Sigmoid colon (tissue), 7 donors: ENCODE data around the gene PREX1. TPM values are rescaled to one million over a fixed set of nuclear protein-coding genes. Genes with fewer than 3 reads are reported as not detected.

Source experiments
- DNase-seq: peaks from one replicate; pipeline ENCODE4 v3.0.0-alpha.2; 2019
- H3K27ac ChIP-seq, 4 donors: fragments of 200-600 bp; sonication (generic); one replicate each; pipeline ENCODE4 v1.5.1; 2016 to 2019; ENCODE audit warnings: mild to moderate bottlenecking in 1 of 4
- H3K27me3 ChIP-seq, 3 donors: fragments of 200-600 bp; sonication (generic); one replicate each; pipeline ENCODE4 v1.5.1; 2019; ENCODE audit warnings: mild to moderate bottlenecking in 1 of 3
- H3K36me3 ChIP-seq, 4 donors: fragments of 200-600 bp; sonication (generic); one replicate each; pipeline ENCODE4 v1.5.1; 2016 to 2019
- H3K4me1 ChIP-seq, 4 donors: fragments of 200-600 bp; sonication (generic); one replicate each; pipeline ENCODE4 v1.5.1; 2017 to 2019
- H3K4me3 ChIP-seq, 4 donors: fragments of 200-600 bp; sonication (generic); one replicate each; pipeline ENCODE4 v1.5.1; 2017 to 2019; ENCODE audit warnings: mild to moderate bottlenecking in 2 of 4, moderate library complexity in 1 of 4
- H3K9me3 ChIP-seq, 4 donors: fragments of 200-600 bp in 3 of 4; sonication (generic) in 3 of 4; one replicate each; pipeline versions ENCODE4 v1.5.1 to v1.6.1; 2013 to 2019
- CTCF ChIP-seq, 4 experiments: fragments of 450-650 bp in 3 of 4; fragments of 200-600 bp in 1 of 4; IDR thresholded peaks; one replicate each; pipeline ENCODE4 v1.5.1; 2016 to 2019; ENCODE audit warnings: antibody characterized with exemption in 4 of 4, mild to moderate bottlenecking in 3 of 4, moderate library complexity in 2 of 4
- EP300 ChIP-seq, 4 donors: sonication (generic); formaldehyde crosslinking; IDR thresholded peaks; one replicate each; pipeline ENCODE4 v1.6.1; 2017; ENCODE audit warnings: antibody characterized with exemption in 4 of 4
- POLR2A ChIP-seq, 2 donors: fragments of 450-650 bp; IDR thresholded peaks; one replicate each; pipeline ENCODE4 v1.6.1; 2016; ENCODE audit warnings: antibody characterized with exemption in 2 of 2, mild to moderate bottlenecking in 2 of 2, moderate library complexity in 2 of 2
- POLR2AphosphoS5 ChIP-seq, 4 donors: sonication (generic); formaldehyde crosslinking; IDR thresholded peaks; one replicate each; pipeline ENCODE4 v1.6.1; 2017; ENCODE audit warnings: antibody characterized with exemption in 4 of 4
- WGBS, 2 donors: extraction: QIAGEN DNeasy Blood & Tissue Kit; methylation state at CpG; one replicate each; pipeline ENCODE4 v1.1.7; 2013; 5-methylcytosine and 5-hydroxymethylcytosine counted together
- intact Hi-C: fragments of 100-400 bp; cut with DNase I; formaldehyde crosslinking; loops from one replicate; pipeline ENCODE4 v1.15.1; 2023
- polyA plus RNA-seq, 3 donors: library from polyadenylated mRNA; stranded (reverse); fragments of 200-250 nt; gene quantifications; one replicate each; pipeline ENCODE4 v1.2.3, GENCODE V29; 2013
- total RNA-seq, 4 donors: library from RNA; depleted of rRNA; stranded (reverse); fragments of >200 nt; gene quantifications; one replicate each; pipeline ENCODE4 v1.1.0, GENCODE V29; 2016
- donor health status: healthy with polysubstance abuse.
- donor health status: Bipolar disorder and iron deficiency.
- donor health status: healthy.

PREX1 gene
- total and polyA plus RNA-seq, 7 donors, result 5.4 to 22.9 (median 15.5) TPM

DNA sequence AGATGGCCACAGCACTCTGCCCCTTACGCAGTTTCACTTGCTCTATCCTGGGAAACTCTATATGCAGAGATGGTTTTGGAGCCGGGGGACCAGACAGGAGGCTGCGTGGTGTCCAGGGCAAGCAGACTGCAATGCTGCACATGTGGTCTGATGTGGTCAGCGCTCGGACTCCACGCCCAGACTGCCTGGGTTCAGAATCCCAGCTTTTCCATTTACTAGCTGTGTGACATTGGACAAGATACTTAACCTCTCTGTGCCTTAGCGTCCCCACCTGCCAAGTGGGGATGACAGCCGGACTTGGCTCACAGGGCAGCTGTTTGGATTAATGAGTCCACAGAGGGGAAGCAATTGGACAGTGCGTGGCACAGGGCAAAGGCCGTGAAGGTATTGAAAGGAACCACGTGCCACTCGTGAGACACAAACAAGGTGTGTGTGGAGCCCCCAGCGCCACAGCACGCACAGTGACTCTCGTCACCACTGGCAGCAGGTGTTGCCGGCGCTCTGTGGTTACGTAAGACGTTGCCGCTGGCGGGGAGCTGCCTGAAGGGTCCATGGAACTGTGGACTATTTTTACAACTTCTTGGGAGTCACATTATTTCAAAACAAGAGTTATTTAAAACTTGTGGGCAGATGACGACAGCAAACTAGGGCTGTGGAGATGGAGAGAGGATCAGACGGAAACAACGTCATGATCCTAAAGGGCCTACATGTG is 201.4 kb downstream of the PREX1 start:
- DNase-seq, result no peak
- no peak overlapping the region for H3K4me3 ChIP-seq
- no peaks in the 10 kb centered on the region for H3K36me3 ChIP-seq
- no peak for TF ChIP-seq POLR2AphosphoS5 (IDR thresholded peaks at IDR 0.05)
- TF ChIP-seq POLR2A (IDR thresholded peaks at IDR 0.05), result no peak
- no peak for TF ChIP-seq EP300 (IDR thresholded peaks at IDR 0.05)
- TF ChIP-seq CTCF (IDR thresholded peaks at IDR 0.05), result no peak
- H3K27ac ChIP-seq, result no peak overlapping the region
- H3K27me3 ChIP-seq, result no peaks in the 10 kb centered on the region
- peaks cover 0 to under 1% (median 0%) of the 10 kb centered on the region in 4 donors for H3K4me1 ChIP-seq
- 66 to 69% methylated on average over 24 of the region's 24 CpGs for WGBS, 2 donors
- intact Hi-C loops, result no loop called here
- no peaks in the 10 kb centered on the region for H3K9me3 ChIP-seq

DNA sequence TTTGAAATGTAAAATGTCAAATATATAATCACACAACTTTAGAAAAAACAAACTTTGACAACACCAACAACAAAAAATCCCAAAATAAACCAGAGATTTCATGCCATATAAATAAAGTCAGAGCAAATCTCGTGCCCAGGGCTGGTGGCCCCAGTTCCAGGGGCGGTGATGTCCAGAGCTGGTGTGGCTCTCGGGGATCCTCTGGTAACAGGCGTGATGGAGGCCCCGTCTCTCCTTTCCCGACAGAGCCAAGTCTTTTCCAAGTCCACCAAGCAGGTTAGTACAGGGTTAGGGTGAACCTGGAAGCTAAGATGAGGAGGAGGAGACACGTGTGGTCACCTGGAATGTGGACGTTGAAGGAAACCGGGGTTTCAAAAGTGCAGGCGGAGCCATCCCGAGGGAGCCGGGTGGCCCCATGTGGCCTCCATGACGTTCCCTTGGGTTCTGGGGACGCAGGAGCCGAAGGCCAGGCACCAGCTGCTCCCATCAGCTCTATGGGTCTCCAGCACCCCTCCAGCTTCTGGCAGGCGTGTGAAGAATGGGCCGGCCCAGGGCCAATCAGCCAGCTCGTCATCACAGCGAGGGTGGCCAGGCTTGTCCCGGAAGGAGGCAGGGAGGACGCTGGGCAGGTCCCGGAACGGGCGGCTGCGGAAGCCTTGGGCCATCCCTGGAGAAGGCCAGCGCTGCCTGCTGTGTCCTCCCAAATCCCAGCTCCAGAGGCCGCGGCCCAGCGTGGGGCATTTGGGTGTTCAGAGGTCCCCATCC is 202.5 kb downstream of the PREX1 start:
- intact Hi-C loops, result no loop called here
- Histone ChIP-seq H3K27me3 (no peaks in the 10 kb centered on the region), H3K36me3 (no peaks in the 10 kb centered on the region), H3K27ac (no peak overlapping the region), H3K4me1 (peaks cover 0 to 12% (median 10%) of the 10 kb centered on the region in 4 donors), H3K4me3 (no peak overlapping the region), H3K9me3 (no peaks in the 10 kb centered on the region)
- no peak for DNase-seq
- TF ChIP-seq POLR2AphosphoS5 (IDR thresholded peaks at IDR 0.05) (no peak), EP300 (IDR thresholded peaks at IDR 0.05) (no peak), CTCF (IDR thresholded peaks at IDR 0.05) (no peak), POLR2A (IDR thresholded peaks at IDR 0.05) (no peak)
- WGBS, 2 donors, result 95 to 96% methylated on average over 29 of the region's 29 CpGs

DNA sequence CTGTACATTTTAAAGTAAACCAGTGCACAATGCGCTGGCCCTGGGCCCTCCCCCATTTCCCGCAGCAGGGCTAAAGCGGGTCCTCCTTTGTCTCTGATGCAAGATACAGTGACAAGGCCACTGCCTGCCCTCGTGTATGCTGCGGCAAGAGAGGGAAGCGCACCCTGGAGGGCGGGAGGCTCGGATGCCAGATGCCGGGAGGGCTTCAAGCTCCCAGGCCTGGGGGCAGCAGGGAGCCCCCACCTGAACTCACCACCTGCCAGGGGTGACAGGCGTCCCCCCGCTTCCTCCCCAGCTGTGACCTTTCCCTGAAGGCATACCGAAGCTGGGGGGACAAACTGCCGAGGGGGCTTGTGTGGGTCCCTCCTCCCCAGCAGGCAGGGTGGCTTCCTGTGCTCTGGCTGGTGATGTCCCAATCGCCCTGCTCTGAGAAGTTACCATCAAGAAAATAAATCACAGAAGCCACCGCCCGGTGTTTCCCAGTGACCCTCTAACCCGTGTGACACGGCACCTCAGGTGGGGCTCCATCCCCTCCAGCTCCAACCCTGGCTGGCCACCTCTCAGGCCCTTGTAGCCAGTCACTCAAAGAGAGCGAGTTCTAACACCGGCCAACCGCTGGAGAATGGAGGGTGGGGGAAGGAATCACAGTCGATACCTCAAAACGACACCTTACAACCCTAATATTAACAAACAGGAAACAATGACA is 203.3 kb downstream of the PREX1 start:
- Histone ChIP-seq H3K27ac (no peak overlapping the region), H3K27me3 (no peaks in the 10 kb centered on the region), H3K36me3 (no peaks in the 10 kb centered on the region), H3K9me3 (no peaks in the 10 kb centered on the region), H3K4me3 (no peak overlapping the region), H3K4me1 (peaks cover 0 to 20% (median 18%) of the 10 kb centered on the region in 4 donors)
- no peak for DNase-seq
- intact Hi-C loops, result no loop called here
- 90 to 93% methylated on average over 23 of the region's 23 CpGs for WGBS, 2 donors
- no peak for TF ChIP-seq POLR2A (IDR thresholded peaks at IDR 0.05)

DNA sequence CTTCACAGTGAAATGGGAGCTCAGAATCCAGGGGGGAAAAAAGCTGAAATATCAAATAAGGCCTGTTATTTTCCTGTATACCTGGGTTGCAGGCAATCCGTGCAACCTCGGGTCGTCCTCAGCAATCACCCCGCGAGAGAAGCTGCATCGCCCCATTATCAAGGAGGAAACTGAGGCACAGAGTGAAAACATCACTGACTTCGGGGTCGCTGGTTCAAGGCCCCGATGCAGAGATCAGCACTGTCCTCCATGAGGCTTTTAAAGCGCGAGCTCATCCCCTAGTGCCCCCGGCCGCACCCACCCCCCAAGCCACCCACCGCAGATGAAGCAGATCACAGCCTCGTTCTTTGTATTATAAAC is 203.9 kb downstream of the PREX1 start:
- Histone ChIP-seq H3K4me3 (no peak overlapping the region), H3K27me3 (no peaks in the 10 kb centered on the region), H3K36me3 (no peaks in the 10 kb centered on the region), H3K9me3 (no peaks in the 10 kb centered on the region), H3K27ac (no peak overlapping the region), H3K4me1 (peaks cover 0 to 22% (median 21%) of the 10 kb centered on the region in 4 donors)
- intact Hi-C loops, result no loop called here
- TF ChIP-seq EP300 (IDR thresholded peaks at IDR 0.05), result no peak
- no peak for TF ChIP-seq POLR2AphosphoS5 (IDR thresholded peaks at IDR 0.05)
- TF ChIP-seq CTCF (IDR thresholded peaks at IDR 0.05), result no peak
- TF ChIP-seq POLR2A (IDR thresholded peaks at IDR 0.05), result no peak
- WGBS, 2 donors, result 95% methylated on average over 15 of the region's 15 CpGs
- no peak for DNase-seq
